ENCODE results near the gene HSFX1.

HSFX1 gene

GRCh38 chrX:149804102-149804501 lies 30.2 kb downstream of the HSFX1 start:
- TF ChIP-seq Cebpa-rat (IDR thresholded peaks at IDR 0.05): no peak
- Histone ChIP-seq H3K4me3 (no peak overlapping the region), H3K27me3 (no peaks in the 10 kb centered on the region), H3K36me3 (no peaks in the 10 kb centered on the region), H3K9me3 (replicated peaks in 1 of 11) (0 out of 22 replicates have a peak, but pooled peaks cover 0 to 7% (median 0%) of the 10 kb centered on the region in 11 experiments), H3K4me2 (no peak overlapping the region), H3K9ac (no peak overlapping the region), H3K4me1 (peaks cover 0 to 7% (median 0%) of the 10 kb centered on the region in 10 experiments; a peak in 5 of 20 replicates), H4K20me1 (no peaks in the 10 kb centered on the region), H3K27ac (no peak overlapping the region)

DNA sequence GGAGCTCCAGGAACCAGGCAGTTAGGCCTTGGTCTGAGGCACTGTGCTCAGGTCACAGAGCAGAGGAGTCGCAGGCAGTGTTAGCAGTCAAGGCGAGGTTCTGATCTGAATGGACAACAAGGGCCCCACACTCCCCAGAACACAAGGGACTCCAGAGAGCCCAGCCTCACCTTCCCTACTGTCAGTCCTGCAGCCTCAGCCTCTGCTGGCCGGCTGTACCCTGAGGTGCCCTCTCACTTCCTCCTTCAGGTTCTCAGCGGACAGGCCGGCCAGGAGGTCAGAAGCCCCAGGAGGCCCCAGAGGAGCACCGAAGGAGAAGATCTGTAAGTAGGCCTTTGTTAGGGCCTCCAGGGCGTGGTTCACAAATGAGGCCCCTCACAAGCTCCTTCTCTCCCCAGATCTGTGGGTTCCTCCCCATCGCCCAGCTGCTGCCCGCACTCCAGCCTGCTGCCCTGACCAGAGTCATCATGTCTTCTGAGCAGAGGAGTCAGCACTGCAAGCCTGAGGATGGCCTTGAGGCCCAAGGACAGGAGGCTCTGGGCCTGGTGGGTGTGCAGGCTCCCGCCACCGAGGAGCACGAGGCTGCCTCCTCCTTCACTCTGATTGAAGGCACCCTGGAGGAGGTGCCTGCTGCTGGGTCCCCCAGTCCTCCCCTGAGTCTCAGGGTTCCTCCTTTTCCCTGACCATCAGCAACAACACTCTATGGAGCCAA lies 34.0 kb downstream of the HSFX1 start:
- Histone ChIP-seq H3K36me3 (no peaks in the 10 kb centered on the region), H3K27me3 (no peaks in the 10 kb centered on the region; a peak in 1 of 22 replicates), H3K4me3 (no peak overlapping the region), H3K27ac (no peak overlapping the region), H4K20me1 (no peaks in the 10 kb centered on the region), H3K4me2 (no peak overlapping the region), H3K4me1 (no peaks in the 10 kb centered on the region), H3K9me3 (replicated peaks in 1 of 11) (no peaks in the 10 kb centered on the region), H3K9ac (no peak overlapping the region)
- TF ChIP-seq Cebpa-rat (IDR thresholded peaks at IDR 0.05): no peak

DNA sequence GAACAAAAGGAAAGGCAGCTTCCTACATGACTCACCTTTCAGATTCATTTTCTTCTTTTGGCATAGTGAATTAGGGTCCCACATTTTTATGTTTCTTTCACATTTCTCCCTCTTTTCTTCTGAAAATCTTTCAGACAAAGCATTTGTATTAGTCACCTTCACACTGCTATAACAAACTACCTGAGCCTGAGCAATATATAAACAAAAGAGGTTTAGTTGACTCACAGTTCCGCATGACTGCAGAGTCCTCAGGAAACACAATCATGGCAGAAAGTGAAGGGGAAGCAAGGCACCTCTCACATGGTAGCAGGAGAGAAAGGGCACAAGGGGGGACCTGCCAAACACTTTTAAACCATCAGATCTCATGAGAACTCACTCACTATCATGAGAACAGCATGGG lies 44.8 kb downstream of the HSFX1 start:
- no peak for TF ChIP-seq Cebpa-rat (IDR thresholded peaks at IDR 0.05)
- Histone ChIP-seq H3K27ac (no peak overlapping the region), H3K36me3 (no peaks in the 10 kb centered on the region), H3K9me3 (replicated peaks in 1 of 11) (peaks cover 0 to 15% (median 3%) of the 10 kb centered on the region in 11 experiments; a peak in 6 of 22 replicates), H4K20me1 (no peaks in the 10 kb centered on the region), H3K4me1 (no peaks in the 10 kb centered on the region), H3K4me2 (no peak overlapping the region), H3K9ac (no peak overlapping the region), H3K4me3 (no peak overlapping the region), H3K27me3 (no peaks in the 10 kb centered on the region)

DNA sequence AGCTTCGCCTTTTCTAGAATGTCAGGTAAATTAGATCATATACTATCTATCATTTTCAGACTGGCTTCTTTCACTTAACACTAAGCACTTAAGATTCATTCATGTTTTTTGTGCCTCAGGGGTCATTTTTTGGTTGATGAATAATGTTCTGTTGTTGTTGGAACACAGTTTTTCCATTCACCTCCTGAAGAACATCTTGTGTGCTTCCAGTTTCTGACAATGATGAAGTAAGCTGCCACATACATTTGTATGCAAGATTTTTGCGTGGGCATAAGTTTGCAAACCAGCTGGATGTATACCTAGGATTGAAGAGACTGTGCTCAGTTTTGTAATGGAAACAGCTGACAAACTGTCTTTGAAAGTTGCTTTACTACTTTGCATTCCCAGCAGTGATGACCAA lies 45.5 kb downstream of the HSFX1 start:
- Histone ChIP-seq H3K9ac (no peak overlapping the region), H3K27me3 (no peaks in the 10 kb centered on the region), H3K36me3 (no peaks in the 10 kb centered on the region), H3K27ac (no peak overlapping the region), H3K4me3 (no peak overlapping the region), H3K9me3 (replicated peaks in 1 of 11) (peaks cover 0 to 15% (median 3%) of the 10 kb centered on the region in 11 experiments; a peak in 6 of 22 replicates), H3K4me1 (no peaks in the 10 kb centered on the region), H3K4me2 (no peak overlapping the region), H4K20me1 (no peaks in the 10 kb centered on the region)
- no peak for TF ChIP-seq Cebpa-rat (IDR thresholded peaks at IDR 0.05)

- Histone ChIP-seq H3K36me3 (no peaks in the 10 kb centered on the region), H3K4me1 (peaks cover 5 to 23% (median 13%) of the 10 kb centered on the region in 10 experiments; a peak in 18 of 20 replicates), H3K4me3 (no peak overlapping the region), H3K9me3 (replicated peaks in 1 of 11) (no peaks in the 10 kb centered on the region), H3K9ac (no peak overlapping the region), H4K20me1 (no peaks in the 10 kb centered on the region), H3K4me2 (no peak overlapping the region), H3K27ac (no peak overlapping the region), H3K27me3 (peaks cover 10 to 28% (median 16%) of the 10 kb centered on the region in 11 experiments)
- no peak for TF ChIP-seq Cebpa-rat (IDR thresholded peaks at IDR 0.05)
These were observed 51.6 kb downstream of the HSFX1 start for GRCh38 chrX:149825424-149825823.

Measured in BLaER1 treated with 17β-estradiol and CSF1 and Interleukin-3, amounts not matched to agents 10 nM and 100 nM (cell line).